Measurements from ENCODE around the gene DNAJC3. TPM values are rescaled to one million over a fixed set of nuclear protein-coding genes. Genes with fewer than 3 reads are reported as not detected.

Gene DNAJC3
- total and polyA plus RNA-seq, 2 of the 8 experiments (the other 6 are each of a cell fraction or from before 2014, with no cell fraction given) = 4.3 to 24.1 TPM

DNA sequence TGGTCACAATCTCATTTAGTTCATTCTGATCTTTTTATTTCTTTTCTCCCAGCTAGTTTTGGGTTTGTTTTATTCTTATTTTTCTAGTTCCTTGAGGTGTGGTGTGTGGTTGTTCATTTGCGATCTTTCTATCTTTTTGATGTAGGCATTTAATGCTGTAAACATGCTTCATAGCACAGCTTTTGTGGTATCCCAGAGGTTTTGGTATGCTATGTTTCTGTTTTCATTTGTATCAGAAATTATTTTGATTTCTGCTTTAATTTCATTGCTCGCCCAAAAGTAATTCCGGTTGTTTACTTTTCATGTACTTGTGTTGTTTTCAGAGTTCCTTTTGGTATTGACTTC lies 12.6 kb downstream of the DNAJC3 start:
- no peaks in the 10 kb centered on the region for H4K20me1 ChIP-seq (replicated peaks in 1 of 2; ENCODE audit: control insufficient read depth in 1 of 2, insufficient read depth in 2 of 2, low read length in 2 of 2)
- H2AFZ ChIP-seq (ENCODE audit: low read length) = no peak overlapping the region
- H3K27ac ChIP-seq (ENCODE audit: low read depth, low read length) = no peak overlapping the region
- no peaks in the 10 kb centered on the region; the same call in 1 of the 2 replicates for H3K79me1 ChIP-seq (ENCODE audit: low read depth, low read length)
- H3K18ac ChIP-seq (ENCODE audit: extremely low read depth, low read length) = no peak overlapping the region
- POLR2A ChIA-PET (ENCODE audit: partially characterized antibody) = no interaction called here
- CTCF ChIA-PET (ENCODE audit: partially characterized antibody) = no interaction called here
- FAIRE-seq (no peak), DNase-seq (ENCODE audit: low read depth in 1 of 2, low spot score in 2 of 2) (no peak)
- no peak overlapping the region for H2BK15ac ChIP-seq (ENCODE audit: low read length)
- no peak overlapping the region for H2BK120ac ChIP-seq (replicated peaks; ENCODE audit: low read depth, low read length)
- no peak overlapping the region for H2BK20ac ChIP-seq (ENCODE audit: low read length)
- no peak overlapping the region for H4K8ac ChIP-seq (ENCODE audit: extremely low read depth, insufficient read depth, low read length)
- peaks cover 0 to 4% of the 10 kb centered on the region in 2 experiments; a peak in 1 of 4 replicates for H3K9me3 ChIP-seq (ENCODE audit: insufficient read depth in 2 of 2, low read depth in 1 of 2, low read length in 1 of 2)
- no peaks in the 10 kb centered on the region; a peak in 1 of 8 replicates for H3K36me3 ChIP-seq (ENCODE audit: control insufficient read depth in 2 of 4, insufficient read depth in 4 of 4, low read length in 3 of 4)
- WGBS, 2 experiments (ENCODE audit: extremely low coverage in 1 of 2, insufficient coverage in 1 of 2, insufficient read length in 1 of 2, insufficient replicate concordance in 2 of 2, low coverage in 1 of 2, low lambda C conversion rate in 2 of 2, missing lambda C conversion rate in 1 of 2) = 91% methylated on average over 3 of the region's 3 CpGs; no CpG with 5 or more reads in 1 of the 2 experiments
- no peak overlapping the region for H2AK5ac ChIP-seq (ENCODE audit: low read depth, low read length)
- no peak overlapping the region for H4K5ac ChIP-seq (ENCODE audit: insufficient read length, low read depth, low read length)
- H3K23ac ChIP-seq (ENCODE audit: insufficient read length) = no peak overlapping the region
- peaks cover 3% of the 10 kb centered on the region; the same call in 1 of the 2 replicates for H3K23me2 ChIP-seq (ENCODE audit: low read depth, low read length)
- no peak overlapping the region for H3K14ac ChIP-seq (ENCODE audit: insufficient read length)
- H3K27me3 ChIP-seq (replicated peaks in 1 of 4; ENCODE audit: control insufficient read depth in 3 of 4, extremely low read depth in 1 of 4, insufficient read depth in 3 of 4, low read length in 3 of 4) = no peaks in the 10 kb centered on the region
- H2BK12ac ChIP-seq (ENCODE audit: low read depth, low read length) = no peak overlapping the region
- H3K79me2 ChIP-seq (ENCODE audit: control insufficient read depth in 1 of 2, insufficient read depth in 2 of 2, low read length in 2 of 2) = peaks cover 0 to 48% of the 10 kb centered on the region in 2 experiments; a peak in 2 of 4 replicates
- H3K4me3 ChIP-seq (ENCODE audit: extremely low read depth in 1 of 4, insufficient read depth in 2 of 4, low read depth in 3 of 4, low read length in 4 of 4) = no peak overlapping the region
- peaks cover 0 to 5% (median 1%) of the 10 kb centered on the region in 4 experiments; a peak in 4 of 7 replicates for H3K4me1 ChIP-seq (replicated peaks in 1 of 4; ENCODE audit: control insufficient read depth in 3 of 4, insufficient read depth in 4 of 4, low read length in 3 of 4)
- H3K56ac ChIP-seq (replicated peaks; ENCODE audit: insufficient read length, low read depth, low read length) = no peak overlapping the region
- no peak overlapping the region for H3K4me2 ChIP-seq (ENCODE audit: insufficient read depth in 1 of 2, low read depth in 2 of 2, low read length in 2 of 2)
- H3K4ac ChIP-seq (replicated peaks; ENCODE audit: insufficient read length, low read depth, low read length) = no peak overlapping the region
- H3K9ac ChIP-seq (replicated peaks in 1 of 4; ENCODE audit: extremely low read depth in 1 of 4, low read depth in 3 of 4, low read length in 3 of 4) = no peak overlapping the region
- H4K91ac ChIP-seq (replicated peaks; ENCODE audit: insufficient read length, low read length) = no peak overlapping the region
- H2BK5ac ChIP-seq (ENCODE audit: low read depth, low read length) = no peak overlapping the region
- no peak for TF ChIP-seq TEAD4 (IDR thresholded peaks at IDR 0.05; ENCODE audit: low read depth, low read length)
- TF ChIP-seq RFX5 (IDR thresholded peaks at IDR 0.05; ENCODE audit: borderline replicate concordance, low read depth, low read length) = no peak
- TF ChIP-seq SRF (IDR thresholded peaks at IDR 0.05; ENCODE audit: low read depth, low read length) = no peak
- TF ChIP-seq SIX5 (IDR thresholded peaks at IDR 0.05; ENCODE audit: low read depth, low read length) = no peak
- TF ChIP-seq, protein P1, sequence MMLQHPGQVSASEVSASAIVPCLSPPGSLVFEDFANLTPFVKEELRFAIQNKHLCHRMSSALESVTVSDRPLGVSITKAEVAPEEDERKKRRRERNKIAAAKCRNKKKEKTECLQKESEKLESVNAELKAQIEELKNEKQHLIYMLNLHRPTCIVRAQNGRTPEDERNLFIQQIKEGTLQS (IDR thresholded peaks at IDR 0.05; ENCODE audit: insufficient read depth, low read depth, low read length) = no peak
- no peak for TF ChIP-seq NRF1 (IDR thresholded peaks at IDR 0.05; ENCODE audit: low read depth, low read length)
- no peak for TF ChIP-seq CTCF (IDR thresholded peaks at IDR 0.05; ENCODE audit: control extremely low read depth in 1 of 3, insufficient read depth in 1 of 3, low read depth in 1 of 3, low read length in 3 of 3)
- no peak for TF ChIP-seq TAF1 (IDR thresholded peaks at IDR 0.05; ENCODE audit: low read depth, low read length)
- TF ChIP-seq YY1 (IDR thresholded peaks at IDR 0.05; ENCODE audit: low read depth, low read length) = no peak
- no peak for TF ChIP-seq EGR1 (IDR thresholded peaks at IDR 0.05; ENCODE audit: borderline replicate concordance, low read depth, low read length)
